GM18867 (cell line): ENCODE results near the gene RANBP10.
"Not testable (repeated sequence)": the region's sequence is repeated elsewhere in the genome, so short reads cannot be mapped to it uniquely, and the experiment has no call there.

ENCODE experiments used
- ATAC-seq: cut with Tn5 transposase; IDR thresholded peaks from one replicate; pipeline ENCODE4 v1.9.1; 2021; ENCODE audit warnings: mild to moderate bottlenecking, moderate library complexity; ENCODE audit not compliant: unreplicated experiment

The RANBP10 gene

DNA sequence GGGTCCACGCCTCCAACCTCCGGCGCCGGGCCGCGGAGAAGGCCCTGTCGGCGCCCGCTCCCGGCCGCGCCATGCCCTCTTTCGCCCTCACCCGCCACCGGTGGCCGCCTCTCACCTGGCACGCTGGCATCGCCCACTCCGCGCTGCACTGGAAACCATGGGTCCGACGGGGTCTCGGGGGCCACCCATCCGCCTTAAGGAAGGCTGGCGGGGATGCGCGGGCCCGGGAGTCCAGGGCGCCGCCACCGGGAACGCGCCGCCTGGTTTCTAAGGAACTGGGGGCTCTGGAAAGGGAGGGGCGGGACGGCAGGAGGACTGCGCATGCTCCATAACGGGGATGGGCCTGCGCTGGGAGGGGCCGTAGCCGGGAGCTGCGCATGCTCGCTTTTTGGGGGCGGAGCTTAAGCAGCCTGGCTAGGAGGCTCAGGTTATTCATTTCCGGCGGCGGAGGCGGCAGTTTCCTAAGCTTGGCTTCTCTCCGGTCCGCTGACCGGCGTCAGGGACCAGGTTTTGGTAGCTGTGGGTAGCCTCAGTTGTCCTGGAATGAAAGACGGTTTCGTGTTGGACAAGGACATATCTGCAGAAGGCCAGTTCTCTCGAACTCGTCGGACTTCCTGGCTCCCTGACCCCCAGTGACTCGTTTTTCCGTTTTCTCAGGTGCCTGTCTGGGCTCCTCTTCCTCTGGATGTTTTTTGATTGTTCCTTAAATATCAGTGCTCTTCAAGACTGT, 87.1 kb downstream of the RANBP10 start, which contains the start of gene GFOD2:
Gene GFOD2 (minus strand): TSS at position 269 of the 730 bp plus-strand sequence. CDS start 33,601 bp downstream, outside the sequence.
- ATAC-seq, result peak; percentile 77

GRCh38 chr16:67718668-67719047, 87.7 kb downstream of the RANBP10 start:
- peak; percentile 11 for ATAC-seq

GRCh38 chr16:67716097-67716496, 90.3 kb downstream of the RANBP10 start:
- ATAC-seq, result no peak

DNA sequence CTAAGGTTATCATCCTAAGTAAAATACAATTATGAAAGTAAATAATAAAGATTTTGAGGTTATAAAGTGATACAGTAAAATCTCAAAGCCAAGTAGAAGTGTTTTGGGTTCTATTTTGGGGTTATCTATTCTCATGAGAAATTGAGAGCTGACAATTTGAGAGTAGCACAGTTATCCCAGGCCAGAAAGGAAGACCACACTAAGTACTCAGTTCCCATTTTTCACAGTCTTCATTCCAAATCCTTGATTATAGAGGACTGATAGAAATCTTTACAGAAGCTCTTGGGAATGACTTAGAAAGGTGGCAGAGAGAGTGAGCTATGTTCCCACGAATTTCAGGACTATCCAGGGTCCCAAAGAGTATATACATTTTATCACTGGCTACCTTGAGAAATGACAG, 91.8 kb downstream of the RANBP10 start:
- ATAC-seq, result no peak

- no peak for ATAC-seq
These were observed 92.6 kb downstream of the RANBP10 start for GRCh38 chr16:67713647-67714273.

DNA sequence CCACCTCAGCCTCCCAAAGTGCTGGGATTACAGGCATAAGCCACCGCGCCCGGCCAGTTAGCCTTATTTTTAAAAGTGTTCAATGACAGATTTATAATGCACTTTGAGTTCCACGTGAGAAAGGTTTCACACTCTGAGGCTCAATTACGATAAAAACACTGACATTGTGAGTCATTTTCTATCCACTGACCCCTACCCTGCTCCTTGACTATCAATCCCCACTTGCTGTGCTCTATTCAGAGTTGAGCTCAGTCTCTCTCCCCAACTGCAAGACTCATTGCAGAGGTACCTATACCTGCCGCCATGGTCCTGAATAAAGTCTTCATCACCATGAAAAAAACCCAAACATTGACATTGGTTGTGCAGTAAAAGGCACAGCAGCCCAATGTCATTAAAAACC, 95.8 kb downstream of the RANBP10 start:
- no peak for ATAC-seq

DNA sequence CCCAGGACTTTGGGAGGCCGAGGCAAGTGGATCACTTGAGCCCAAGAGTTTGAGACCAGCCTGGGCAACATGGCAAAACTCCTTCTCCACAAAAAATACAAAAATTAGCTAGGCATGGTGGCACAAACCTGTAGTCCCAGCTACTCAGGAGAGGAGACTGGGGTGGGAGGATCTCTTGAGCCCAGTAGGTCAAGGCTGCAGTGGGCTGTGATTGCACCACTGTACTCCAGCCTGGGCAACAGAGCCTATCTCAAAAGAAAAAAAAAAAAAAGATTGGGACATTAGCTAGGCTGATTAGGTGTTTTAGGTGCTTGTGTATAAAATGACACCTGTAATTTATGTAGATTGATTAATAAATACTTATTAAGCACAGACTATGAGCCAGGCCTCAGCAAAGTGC, 97.3 kb downstream of the RANBP10 start:
- ATAC-seq, result no peak

DNA sequence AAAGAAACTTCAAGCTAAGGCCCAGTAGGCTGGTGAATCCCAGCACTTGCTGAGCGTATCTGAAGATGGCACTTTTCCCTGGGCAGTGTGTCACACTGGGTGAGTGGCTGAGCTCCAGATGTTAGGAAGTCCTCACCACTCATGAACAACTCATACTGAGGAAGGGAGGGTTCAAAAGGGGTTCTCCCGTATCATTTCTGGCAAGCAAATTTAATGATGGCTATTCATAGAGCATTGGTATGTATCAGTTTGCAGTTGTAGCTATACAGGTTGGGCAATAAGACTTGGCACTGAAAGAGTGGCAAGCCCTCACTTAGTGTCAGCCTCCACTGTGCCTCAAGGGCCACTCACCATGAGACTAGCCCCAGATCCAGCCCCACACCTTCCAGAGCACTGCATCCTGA, 98.0 kb downstream of the RANBP10 start:
- no peak for ATAC-seq

GRCh38 chr16:67707790-67708189, 98.6 kb downstream of the RANBP10 start:
- no peak for ATAC-seq

- no peak for ATAC-seq
These were observed 99.2 kb downstream of the RANBP10 start for GRCh38 chr16:67707210-67707609.

GRCh38 chr16:67704110-67704509, 102.2 kb downstream of the RANBP10 start:
- no peak for ATAC-seq

DNA sequence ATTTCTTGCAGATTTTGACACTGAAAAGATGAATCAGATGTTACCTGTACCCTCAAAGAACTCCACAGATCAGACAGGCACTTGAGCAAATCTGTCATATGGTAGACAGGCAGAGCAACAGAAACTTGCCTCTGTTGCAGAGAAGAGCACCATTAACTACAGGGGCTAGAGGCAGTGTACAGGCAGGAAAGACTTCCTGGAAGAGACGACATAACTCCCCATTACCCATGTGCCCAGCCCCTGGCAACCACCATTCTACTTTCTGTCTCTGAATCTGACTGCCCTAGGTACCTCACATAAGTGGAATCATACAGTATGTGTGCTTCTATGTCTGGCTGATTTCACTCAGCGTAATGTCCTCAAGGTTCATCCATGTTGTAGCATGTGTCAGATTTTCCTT, 102.7 kb downstream of the RANBP10 start:
- no peak for ATAC-seq

- no peak for ATAC-seq
These were observed 104.2 kb downstream of the RANBP10 start for GRCh38 chr16:67702130-67702529.

- ATAC-seq, result no peak
These were observed 104.9 kb downstream of the RANBP10 start for GRCh38 chr16:67701420-67701819.

- ATAC-seq, result no peak
These were observed 107.1 kb downstream of the RANBP10 start for GRCh38 chr16:67699265-67699664.

DNA sequence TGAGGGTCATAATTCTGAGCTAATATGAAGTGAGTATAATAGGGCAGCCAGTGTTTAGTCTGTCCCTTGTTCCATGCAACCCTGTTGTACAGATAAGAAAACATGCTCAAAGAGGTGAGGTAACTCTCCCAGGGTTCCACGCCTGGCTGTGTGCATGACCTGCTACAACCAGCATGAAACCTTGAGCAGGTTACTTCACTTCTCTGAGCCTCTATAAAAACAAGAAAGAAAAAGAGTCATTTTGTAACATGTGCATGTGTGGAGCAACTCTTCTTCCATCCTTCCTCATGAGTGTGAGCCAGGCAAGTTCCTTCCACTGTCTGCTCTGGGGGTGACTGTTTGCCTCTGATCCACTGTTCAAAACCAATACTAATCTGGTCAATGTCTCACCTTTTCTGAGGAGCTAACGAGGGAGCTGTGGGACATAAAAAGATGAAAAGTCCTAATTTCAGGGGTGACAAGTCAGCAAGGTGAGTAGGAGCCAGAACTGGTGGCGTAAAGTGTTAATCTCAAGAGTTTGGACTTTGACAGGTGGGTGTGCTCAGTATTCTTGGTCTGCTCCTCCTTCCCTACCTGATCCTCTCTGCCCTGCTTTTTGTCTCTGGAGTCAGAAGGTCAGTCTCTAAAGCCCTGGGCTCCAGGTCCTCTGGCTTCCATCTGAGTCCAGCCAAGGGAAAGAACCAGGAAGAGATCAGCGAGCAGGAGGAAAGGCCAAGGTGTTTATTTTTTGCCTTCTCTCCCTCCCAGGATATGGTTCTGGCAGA, 108.8 kb downstream of the RANBP10 start:
- ATAC-seq, result no peak

GRCh38 chr16:67694611-67695010, 111.7 kb downstream of the RANBP10 start:
- no peak for ATAC-seq

GRCh38 chr16:67693517-67694285, 112.7 kb downstream of the RANBP10 start:
- not testable (repeated sequence) for ATAC-seq

DNA sequence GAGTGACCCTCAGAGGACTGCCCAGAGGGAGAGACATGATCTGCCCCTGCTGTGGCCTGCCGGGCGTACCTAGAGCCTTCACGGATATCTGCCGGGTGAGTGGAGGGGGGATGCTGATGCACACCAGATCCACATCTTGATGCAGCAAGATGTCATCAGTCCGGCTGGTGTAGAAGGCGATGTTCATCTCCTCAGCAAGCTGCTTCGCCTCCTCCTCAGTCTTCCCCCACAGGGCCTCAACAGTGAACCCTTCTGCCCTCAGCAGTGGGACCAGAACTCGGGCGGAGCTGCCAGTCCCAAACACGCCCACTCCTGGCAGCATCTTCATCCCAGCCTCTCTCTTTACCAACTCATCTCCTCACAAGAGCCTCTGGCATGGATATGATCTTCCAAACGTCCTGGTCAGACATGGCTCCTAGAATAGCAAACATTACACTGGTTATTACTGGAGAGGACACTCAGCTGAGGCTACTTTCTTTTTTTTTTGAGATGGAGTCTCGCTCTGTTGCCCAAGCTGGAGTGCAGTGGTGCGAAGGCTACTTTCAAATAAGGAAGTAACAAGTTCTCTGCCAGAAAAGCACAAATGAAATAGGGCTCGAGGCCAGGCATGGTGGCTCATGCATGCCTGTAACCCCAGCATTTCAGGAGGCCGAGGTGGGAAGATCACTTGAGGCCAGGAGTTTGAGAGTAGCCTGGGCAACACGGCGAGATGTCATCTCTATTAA, 120.8 kb downstream of the RANBP10 start:
- ATAC-seq, result peak; percentile 54

DNA sequence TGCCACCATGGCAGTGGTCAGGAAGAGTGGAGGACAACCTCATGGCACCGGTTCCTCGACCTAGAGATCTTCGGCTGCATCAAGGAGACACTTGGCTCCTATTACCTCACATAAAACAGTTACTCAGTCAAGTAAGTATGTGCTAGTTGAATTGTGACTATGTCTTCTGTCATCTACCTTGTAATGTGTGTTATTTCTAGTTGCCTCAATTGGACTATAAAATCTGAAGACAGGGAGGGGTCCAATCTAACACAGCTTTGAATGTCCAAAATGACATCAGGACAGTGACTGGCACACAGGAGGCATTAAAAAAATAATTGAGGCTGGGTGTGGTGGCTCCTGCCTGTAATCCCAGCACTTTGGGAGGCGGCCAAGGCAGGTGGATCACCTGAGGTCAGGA, 122.6 kb downstream of the RANBP10 start:
- ATAC-seq, result no peak
